DOHH2 (cell line): Measurements from ENCODE around the gene FAM200C.

Source experiments
- H3F3A ChIP-seq: fragments of 200-600 bp; sonication (generic), shearing (Covaris generic); 2 replicates; pipeline ENCODE4 v1.6.0; 2016; ENCODE audit warnings: antibody characterized with exemption, mild to moderate bottlenecking; ENCODE audit not compliant: control insufficient read depth, insufficient read depth
- H3K27ac ChIP-seq: fragments of 200-600 bp; sonication (generic); 2 replicates; pipeline ENCODE4 v1.5.1; 2014; ENCODE audit warnings: low read depth, mild to moderate bottlenecking, low read length, moderate library complexity
- H3K27me3 ChIP-seq: fragments of 200-600 bp; sonication (generic); 2 replicates; pipeline ENCODE4 v1.6.1; 2014; ENCODE audit warnings: mild to moderate bottlenecking, low read length, mixed read lengths; ENCODE audit not compliant: control insufficient read depth
- H3K36me3 ChIP-seq: fragments of 200-600 bp; sonication (generic); 2 replicates; pipeline ENCODE4 v1.6.1; 2014; ENCODE audit warnings: mild to moderate bottlenecking, low read length, moderate library complexity, mixed read lengths; ENCODE audit not compliant: control insufficient read depth
- H3K4me1 ChIP-seq: fragments of 200-600 bp; sonication (generic); 2 replicates; pipeline ENCODE4 v1.6.1; 2014; ENCODE audit warnings: mild to moderate bottlenecking, low read length, mixed read lengths; ENCODE audit not compliant: control insufficient read depth
- H3K4me2 ChIP-seq: fragments of 200-600 bp; sonication (generic); 2 replicates; pipeline ENCODE4 v1.6.0; 2014; ENCODE audit warnings: mild to moderate bottlenecking, low read length, moderate library complexity
- H3K4me3 ChIP-seq: fragments of 200-600 bp; sonication (generic); 2 replicates; pipeline ENCODE4 v1.5.1; 2014; ENCODE audit warnings: mild to moderate bottlenecking, low read length, mixed read lengths
- H3K79me2 ChIP-seq: fragments of 200-600 bp; sonication (generic); 2 replicates; pipeline ENCODE4 v1.6.1; 2014; ENCODE audit warnings: mild to moderate bottlenecking, low read length, mixed read lengths; ENCODE audit not compliant: control insufficient read depth
- H3K9me2 ChIP-seq: fragments of 200-600 bp; sonication (generic); replicated peaks from 2 replicates; pipeline ENCODE4 v1.6.1; 2014; ENCODE audit warnings: mild to moderate bottlenecking, low read length, mixed read lengths; ENCODE audit not compliant: control insufficient read depth
- H3K9me3 ChIP-seq: fragments of 200-600 bp; sonication (generic); 2 replicates; pipeline ENCODE4 v1.6.1; 2014; ENCODE audit warnings: antibody characterized with exemption, low read length, mixed read lengths; ENCODE audit not compliant: control insufficient read depth, insufficient read depth
- H4K20me1 ChIP-seq: fragments of 200-600 bp; sonication (generic); 2 replicates; pipeline ENCODE4 v1.6.0; 2014; ENCODE audit warnings: low read depth, mild to moderate bottlenecking, antibody characterized with exemption, low read length, moderate library complexity; ENCODE audit not compliant: control insufficient read depth, insufficient read depth
- CTCF ChIP-seq: fragments of 200-600 bp; sonication (generic); IDR thresholded peaks from one replicate; pipeline ENCODE4 v1.5.1; 2014; ENCODE audit warnings: antibody characterized with exemption, mild to moderate bottlenecking, low read depth, low read length; ENCODE audit not compliant: poor library complexity, severe bottlenecking
- EZH2phosphoT487 ChIP-seq: fragments of 200-600 bp; sonication (generic); IDR thresholded peaks from 2 replicates; pipeline ENCODE4 v1.6.1; 2017; ENCODE audit warnings: borderline replicate concordance, mild to moderate bottlenecking, antibody characterized with exemption, low read length, moderate library complexity, mixed read lengths

Gene FAM200C

GRCh38 chr5:160419458-160420330 lies 19.8 kb upstream of the FAM200C start:
- H3K9me2 ChIP-seq, result no peaks in the 10 kb centered on the region
- peak overlapping the region; percentile 93 for H3K4me3 ChIP-seq
- peaks cover 72% of the 10 kb centered on the region for H3K4me1 ChIP-seq
- no peaks in the 10 kb centered on the region for H3K27me3 ChIP-seq
- peaks cover 22% of the 10 kb centered on the region for H3F3A ChIP-seq
- peak overlapping the region; percentile 95 for H3K27ac ChIP-seq
- H3K9me3 ChIP-seq, result no peaks in the 10 kb centered on the region
- H3K36me3 ChIP-seq, result peaks cover 46% of the 10 kb centered on the region
- peak overlapping the region; percentile 77 for H3K4me2 ChIP-seq
- TF ChIP-seq EZH2phosphoT487, result no peak
- no peaks in the 10 kb centered on the region for H4K20me1 ChIP-seq
- peaks cover 82% of the 10 kb centered on the region for H3K79me2 ChIP-seq

GRCh38 chr5:160418561-160419457 lies 19.0 kb upstream of the FAM200C start, which contains the start of gene SLU7:
Gene SLU7 (minus strand): TSS chr5:160419081. CDS start chr5:160415294, 3,787 bp downstream.
- Histone ChIP-seq H3K27me3 (no peaks in the 10 kb centered on the region), H3K27ac (peak within 1 kb of the TSS; percentile 95), H3K9me3 (no peaks in the 10 kb centered on the region), H3K36me3 (peaks cover 44% of the 10 kb centered on the region), H3K4me2 (peak within 1 kb of the TSS; percentile 77), H3K4me3 (peak within 1 kb of the TSS; percentile 93), H3K4me1 (peaks cover 68% of the 10 kb centered on the region), H3F3A (peaks cover 20% of the 10 kb centered on the region), H4K20me1 (no peaks in the 10 kb centered on the region), H3K9me2 (no peaks in the 10 kb centered on the region), H3K79me2 (peaks cover 74% of the 10 kb centered on the region)
- no peak for TF ChIP-seq CTCF
- no peak for TF ChIP-seq EZH2phosphoT487

GRCh38 chr5:160398806-160399205 lies 1.0 kb downstream of the FAM200C start:
- no peak for TF ChIP-seq EZH2phosphoT487
- no peak for TF ChIP-seq CTCF
- peaks cover 17% of the 10 kb centered on the region for H3K4me1 ChIP-seq
- peaks cover 37% of the 10 kb centered on the region for H3K36me3 ChIP-seq
- H3K27me3 ChIP-seq, result no peaks in the 10 kb centered on the region
- no peak overlapping the region for H3K27ac ChIP-seq
- H3F3A ChIP-seq, result 0 out of 2 replicates have a peak, but pooled peaks cover 11% of the 10 kb centered on the region
- no peaks in the 10 kb centered on the region for H4K20me1 ChIP-seq
- H3K4me3 ChIP-seq, result peak overlapping the region; percentile 79
- no peaks in the 10 kb centered on the region for H3K9me3 ChIP-seq
- H3K4me2 ChIP-seq, result peak overlapping the region; percentile 83
- H3K9me2 ChIP-seq, result no peaks in the 10 kb centered on the region
- peaks cover 50% of the 10 kb centered on the region for H3K79me2 ChIP-seq
